Activated gamma-delta T cell treated with Interleukin-2 at 50 U/mL for 16 hours (primary cell): ENCODE measurements around the gene UTP4.
A peak's percentile ranks its signal among the peaks of the same experiment; 100 is the strongest.
"Not testable (repeated sequence)": the region's sequence is repeated elsewhere in the genome, so short reads cannot be mapped to it uniquely, and the experiment has no call there.

Experiments
- DNase-seq: peaks from one replicate; pipeline ENCODE4 v3.0.0-alpha.2; 2020

Gene UTP4

GRCh38 chr16:69131839-69132423 lies 518 bp upstream of the UTP4 start:
- DNase-seq: peak; percentile 61

- DNase-seq: no peak
These were observed 1.0 kb downstream of the UTP4 start for GRCh38 chr16:69133373-69133954.

- no peak for DNase-seq
These were observed 6.2 kb downstream of the UTP4 start for GRCh38 chr16:69138608-69139007.

GRCh38 chr16:69139464-69139863 lies 7.0 kb downstream of the UTP4 start:
- not testable (repeated sequence) for DNase-seq

GRCh38 chr16:69141014-69141413 lies 8.6 kb downstream of the UTP4 start:
- no peak for DNase-seq

- DNase-seq: no peak
These were observed 9.5 kb downstream of the UTP4 start for GRCh38 chr16:69141936-69142335.

- DNase-seq: no peak
These were observed 10.7 kb downstream of the UTP4 start for GRCh38 chr16:69143116-69143515.

- no peak for DNase-seq
These were observed 13.2 kb downstream of the UTP4 start for GRCh38 chr16:69145658-69146057.

- not testable (repeated sequence) for DNase-seq
These were observed 17.2 kb downstream of the UTP4 start for GRCh38 chr16:69149621-69150020.

GRCh38 chr16:69150146-69150865 lies 17.9 kb downstream of the UTP4 start:
- DNase-seq: peak; percentile 59

- no peak for DNase-seq
These were observed 24.7 kb downstream of the UTP4 start for GRCh38 chr16:69157196-69157595.

- no peak for DNase-seq
These were observed 27.7 kb downstream of the UTP4 start for GRCh38 chr16:69160192-69160591.

- no peak for DNase-seq
These were observed 33.1 kb downstream of the UTP4 start for GRCh38 chr16:69165584-69165983.

GRCh38 chr16:69166221-69166833 lies 33.9 kb downstream of the UTP4 start:
- peak; percentile 12 for DNase-seq

GRCh38 chr16:69166946-69167930 lies 34.8 kb downstream of the UTP4 start:
- no peak for DNase-seq

GRCh38 chr16:69169051-69169450 lies 36.6 kb downstream of the UTP4 start:
- no peak for DNase-seq

GRCh38 chr16:69169607-69170352 lies 37.3 kb downstream of the UTP4 start:
- no peak for DNase-seq

- DNase-seq: no peak
These were observed 39.1 kb downstream of the UTP4 start for GRCh38 chr16:69171325-69172084.

GRCh38 chr16:69176033-69176800 lies 43.8 kb downstream of the UTP4 start:
- no peak for DNase-seq

GRCh38 chr16:69179328-69180010 lies 47.0 kb downstream of the UTP4 start:
- no peak for DNase-seq
